ENCODE measurements around the gene LIMK2. TPM values are rescaled to one million over a fixed set of nuclear protein-coding genes. Genes with fewer than 3 reads are reported as not detected.
"Not testable (repeated sequence)": the region's sequence is repeated elsewhere in the genome, so short reads cannot be mapped to it uniquely, and the experiment has no call there.

LIMK2 gene
- total and polyA plus RNA-seq, 4 experiments from 2014 or later = 12.3 to 33.2 (median 29.5) TPM

DNA sequence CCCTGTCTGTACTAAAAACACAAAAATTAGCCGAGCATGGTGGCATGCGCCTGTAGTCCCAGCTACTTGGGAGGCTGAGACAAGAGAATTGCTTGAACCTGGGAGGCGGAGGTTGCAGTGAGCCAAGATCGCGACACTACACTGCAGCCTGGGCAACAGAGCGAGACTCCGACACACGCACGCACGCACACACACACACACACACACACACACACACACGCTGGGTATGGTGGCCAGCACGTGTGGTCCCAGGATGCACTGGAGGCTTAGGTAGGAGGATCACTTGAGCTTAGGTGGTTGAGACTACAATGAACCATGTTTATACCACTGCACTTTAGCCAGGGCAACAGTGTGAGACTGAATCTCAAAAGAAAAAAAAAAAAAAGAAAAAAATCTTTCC lies 33.9 kb downstream of the LIMK2 start:
- H3K4me1 Mint-ChIP-seq = peaks cover 21 to 58% (median 31%) of the 10 kb centered on the region in 4 donors
- peaks cover 47% of the 10 kb centered on the region for H3K4me1 ChIP-seq (ENCODE audit: insufficient read depth, low read length)
- H3K9me3 Mint-ChIP-seq; H3K9me3 ChIP-seq (ENCODE audit: control insufficient read depth in 1 of 2, low read length in 2 of 2); H3K27me3 Mint-ChIP-seq; H3K27me3 ChIP-seq (ENCODE audit: insufficient read depth, low read length); DNase-seq; intact Hi-C loops (cut with micrococcal nuclease); H3K27ac ChIP-seq (ENCODE audit: low read depth, low read length); H3K4me3 ChIP-seq (ENCODE audit: low read length in 2 of 2); H3K36me3 ChIP-seq (ENCODE audit: insufficient read depth, low read length); H3K4me3 Mint-ChIP-seq: not testable (repeated sequence)
- POLR2A ChIA-PET (ENCODE audit: partially characterized antibody) = interaction anchor here (1.6 to 3.7 kb wide), 2 partner anchors 45 to 53 kb away, joined by 4 to 37 read pairs; partner anchors contain the start of gene PIK3IP1
- peaks cover 12 to 20% of the 10 kb centered on the region in 2 donors for H3K36me3 Mint-ChIP-seq
- H3K27ac Mint-ChIP-seq = peak overlapping the region in 2 of 7 donors; percentile 13 to 70
- CTCF ChIA-PET (ENCODE audit: partially characterized antibody) = interaction anchor here (3.6 kb wide), 1 partner anchor 34 kb away, joined by 19 read pairs; the partner anchor contains the start of gene LIMK2

DNA sequence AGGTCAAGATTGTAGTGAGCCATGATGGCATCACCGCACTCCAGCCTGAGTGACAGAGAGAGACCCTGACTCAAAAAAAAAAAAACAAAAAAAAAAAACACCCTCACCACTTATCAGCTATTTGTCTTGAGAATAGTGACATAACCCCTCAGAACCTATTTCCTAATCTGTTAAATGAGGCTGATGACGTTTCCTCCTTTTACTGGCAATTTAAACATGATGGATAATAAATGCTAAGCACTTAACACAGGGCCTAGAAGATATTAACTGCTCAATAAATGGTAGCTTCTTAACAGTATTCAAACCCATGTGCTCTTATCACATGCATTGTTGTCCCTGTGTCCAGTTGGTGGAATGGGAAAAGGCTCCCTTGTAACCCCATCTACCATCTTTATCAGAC lies 34.6 kb downstream of the LIMK2 start:
- H3K4me3 Mint-ChIP-seq = peak overlapping the region in 2 of 8 donors; percentile 4 to 7
- H3K9me3 Mint-ChIP-seq = no peaks in the 10 kb centered on the region
- Histone ChIP-seq H3K4me1 (ENCODE audit: insufficient read depth, low read length) (peaks cover 42% of the 10 kb centered on the region), H3K36me3 (ENCODE audit: insufficient read depth, low read length) (peaks cover 2% of the 10 kb centered on the region), H3K27me3 (ENCODE audit: insufficient read depth, low read length) (no peaks in the 10 kb centered on the region), H3K9me3 (ENCODE audit: control insufficient read depth in 1 of 2, low read length in 2 of 2) (no peaks in the 10 kb centered on the region), H3K4me3 (ENCODE audit: low read length in 2 of 2) (no peak overlapping the region), H3K27ac (ENCODE audit: low read depth, low read length) (no peak overlapping the region)
- no peaks in the 10 kb centered on the region for H3K27me3 Mint-ChIP-seq
- ChIA-PET CTCF (ENCODE audit: partially characterized antibody) (interaction anchor here (0.5 to 3.6 kb wide), 6 partner anchors 10 to 67 kb away, joined by 3 to 19 read pairs (median 6); partner anchors contain the start of gene LIMK2), POLR2A (ENCODE audit: partially characterized antibody) (interaction anchor here (1.3 to 3.7 kb wide), 6 partner anchors 24 to 278 kb away, joined by 4 to 37 read pairs (median 6); partner anchors contain the start of genes MORC2, PIK3IP1 and TUG1)
- peaks cover 9 to 15% of the 10 kb centered on the region in 2 donors for H3K36me3 Mint-ChIP-seq
- intact Hi-C loops (cut with micrococcal nuclease) = no loop called here
- DNase-seq = no peak
- H3K4me1 Mint-ChIP-seq = peaks cover 19 to 54% (median 28%) of the 10 kb centered on the region in 4 donors
- peak overlapping the region in 3 of 7 donors; percentile 15 to 88 (median 19) for H3K27ac Mint-ChIP-seq

- ChIA-PET POLR2A (ENCODE audit: partially characterized antibody) (interaction anchor here (0.6 to 3.7 kb wide), 16 partner anchors 12 to 279 kb away, joined by 3 to 37 read pairs (median 5); partner anchors contain the start of genes LIMK2, MORC2, PIK3IP1 and TUG1), CTCF (ENCODE audit: partially characterized antibody) (interaction anchor here (0.8 to 3.6 kb wide), 10 partner anchors 8 to 301 kb away, joined by 3 to 25 read pairs (median 6); partner anchors contain the start of gene LIMK2)
- Mint-ChIP-seq H3K27me3 (no peaks in the 10 kb centered on the region), H3K27ac (peak overlapping the region in 6 of 7 donors; percentile 61 to 87 (median 78)), H3K4me3 (peak overlapping the region; percentile 22 to 85 (median 78)), H3K4me1 (peaks cover 19 to 54% (median 26%) of the 10 kb centered on the region in 4 donors), H3K9me3 (no peaks in the 10 kb centered on the region), H3K36me3 (peaks cover 4 to 6% of the 10 kb centered on the region in 2 donors)
- no peak for DNase-seq
- Histone ChIP-seq H3K9me3 (ENCODE audit: control insufficient read depth in 1 of 2, low read length in 2 of 2) (no peaks in the 10 kb centered on the region), H3K4me3 (ENCODE audit: low read length in 2 of 2) (peak overlapping the region in 1 of 2 donors; percentile 27), H3K36me3 (ENCODE audit: insufficient read depth, low read length) (peaks cover 4% of the 10 kb centered on the region), H3K4me1 (ENCODE audit: insufficient read depth, low read length) (peaks cover 42% of the 10 kb centered on the region), H3K27ac (ENCODE audit: low read depth, low read length) (no peak overlapping the region), H3K27me3 (ENCODE audit: insufficient read depth, low read length) (no peaks in the 10 kb centered on the region)
- intact Hi-C loops (cut with micrococcal nuclease) = no loop called here
Measured at GRCh38 chr22:31247726-31248125, 35.6 kb downstream of the LIMK2 start.

DNA sequence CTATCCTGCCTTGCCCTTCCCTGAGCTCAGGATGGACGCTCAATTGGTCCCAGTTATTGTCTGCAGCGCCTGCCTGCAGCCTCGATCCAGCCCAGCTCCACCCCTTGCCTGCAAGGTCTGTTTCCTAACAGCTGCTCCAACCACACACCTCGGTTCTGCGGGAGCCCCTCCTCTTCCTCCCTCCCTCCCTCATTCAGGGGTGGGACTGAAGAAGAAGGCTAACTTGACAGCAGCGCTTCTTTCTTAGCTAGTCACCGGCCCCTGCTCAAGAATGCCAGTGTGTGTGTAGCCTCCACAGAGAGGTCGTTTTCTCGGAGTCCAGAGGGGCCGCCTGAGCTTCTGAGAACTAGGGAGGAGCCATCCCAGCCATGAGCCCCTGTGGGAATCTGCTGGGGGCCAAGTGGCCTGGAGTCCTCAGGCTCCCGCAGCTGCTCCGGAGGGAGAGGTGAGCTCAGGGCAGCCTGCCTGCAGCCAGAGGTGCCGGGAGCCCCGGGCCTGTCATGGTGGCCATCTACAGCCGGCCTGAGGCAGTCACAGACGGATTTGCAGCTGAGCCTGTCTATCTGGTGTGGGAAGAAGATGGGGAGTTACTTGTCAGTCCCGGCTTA lies 36.1 kb downstream of the LIMK2 start:
- H3K4me3 ChIP-seq (ENCODE audit: low read length in 2 of 2) = no peak overlapping the region
- H3K9me3 ChIP-seq (ENCODE audit: control insufficient read depth in 1 of 2, low read length in 2 of 2) = no peaks in the 10 kb centered on the region
- Mint-ChIP-seq H3K9me3 (no peaks in the 10 kb centered on the region), H3K36me3 (peaks cover 4 to 7% of the 10 kb centered on the region in 2 donors), H3K27ac (peak overlapping the region in 6 of 7 donors; percentile 61 to 87 (median 78)), H3K4me3 (peak overlapping the region; percentile 22 to 85 (median 78)), H3K4me1 (peaks cover 22 to 50% (median 27%) of the 10 kb centered on the region in 4 donors), H3K27me3 (no peaks in the 10 kb centered on the region)
- H3K4me1 ChIP-seq (ENCODE audit: insufficient read depth, low read length) = peaks cover 42% of the 10 kb centered on the region
- CTCF ChIA-PET (ENCODE audit: partially characterized antibody) = interaction anchor here (0.5 to 3.6 kb wide), 11 partner anchors 9 to 625 kb away, joined by 3 to 25 read pairs (median 5); partner anchors contain the start of gene LIMK2
- H3K27me3 ChIP-seq (ENCODE audit: insufficient read depth, low read length) = no peaks in the 10 kb centered on the region
- peak; percentile 61 to 81 (median 69) for DNase-seq
- H3K36me3 ChIP-seq (ENCODE audit: insufficient read depth, low read length) = peaks cover 4% of the 10 kb centered on the region
- intact Hi-C loops (cut with micrococcal nuclease) = no loop called here
- POLR2A ChIA-PET (ENCODE audit: partially characterized antibody) = interaction anchor here (0.6 to 3.7 kb wide), 15 partner anchors 13 to 279 kb away, joined by 3 to 37 read pairs (median 5); partner anchors contain the start of genes LIMK2, MORC2, PIK3IP1 and TUG1
- H3K27ac ChIP-seq (ENCODE audit: low read depth, low read length) = no peak overlapping the region

DNA sequence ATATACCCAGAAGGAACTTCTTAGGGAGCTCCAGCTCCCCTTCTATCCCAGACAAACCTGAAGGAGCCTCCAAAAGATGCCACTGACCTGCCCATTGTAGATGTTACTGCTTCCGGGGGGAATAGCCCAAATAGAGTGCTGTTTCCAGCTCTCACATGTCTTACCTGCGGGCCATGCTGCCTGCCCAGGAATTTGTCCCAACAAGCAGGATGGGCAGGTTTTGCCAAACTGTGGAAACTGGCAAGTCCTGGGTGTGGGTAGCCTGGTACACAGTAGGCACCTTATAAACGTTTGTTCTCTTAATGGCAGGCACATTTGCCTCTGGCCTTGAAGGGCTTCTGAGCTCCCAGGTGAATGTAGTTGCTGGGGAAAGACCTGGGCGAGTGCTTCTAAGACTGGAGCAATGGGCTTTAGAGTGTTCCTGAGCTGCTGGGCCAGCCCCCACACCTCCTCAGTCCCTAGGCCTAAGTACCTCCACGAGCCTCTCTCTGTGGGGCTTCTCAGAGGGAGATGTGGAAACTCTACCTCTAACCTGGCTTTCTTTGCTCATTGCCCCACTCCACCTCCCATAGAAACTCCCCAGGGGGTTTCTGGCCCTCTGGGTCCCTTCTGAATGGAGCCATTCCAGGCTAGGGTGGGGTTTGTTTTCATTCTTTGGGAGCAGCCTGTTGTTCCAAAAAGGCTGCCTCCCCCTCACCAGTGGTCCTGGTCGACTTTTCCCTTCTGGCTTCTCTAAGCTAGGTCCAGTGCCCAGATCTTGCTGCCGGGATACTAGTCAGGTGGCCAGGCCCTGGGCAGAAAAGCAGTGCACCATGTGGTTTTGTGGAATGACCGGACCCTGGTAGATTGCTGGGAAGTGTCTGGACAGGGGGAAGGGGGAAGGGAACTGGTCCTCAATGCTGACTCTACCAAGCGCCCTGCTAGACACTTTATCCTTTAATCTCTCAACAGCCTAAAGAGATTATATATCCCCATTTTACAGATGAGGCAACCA lies 37.2 kb downstream of the LIMK2 start:
- Histone ChIP-seq H3K27me3 (ENCODE audit: insufficient read depth, low read length) (no peaks in the 10 kb centered on the region), H3K4me1 (ENCODE audit: insufficient read depth, low read length) (peaks cover 31% of the 10 kb centered on the region), H3K9me3 (ENCODE audit: control insufficient read depth in 1 of 2, low read length in 2 of 2) (no peaks in the 10 kb centered on the region), H3K27ac (ENCODE audit: low read depth, low read length) (no peak overlapping the region), H3K4me3 (ENCODE audit: low read length in 2 of 2) (no peak overlapping the region), H3K36me3 (ENCODE audit: insufficient read depth, low read length) (peaks cover 4% of the 10 kb centered on the region)
- Mint-ChIP-seq H3K36me3 (peaks cover 4 to 9% of the 10 kb centered on the region in 2 donors), H3K27me3 (no peaks in the 10 kb centered on the region), H3K9me3 (no peaks in the 10 kb centered on the region), H3K27ac (peak overlapping the region in 2 of 7 donors; percentile 4 to 36), H3K4me1 (peaks cover 21 to 42% (median 26%) of the 10 kb centered on the region in 4 donors), H3K4me3 (peak overlapping the region in 3 of 8 donors; percentile 6 to 36 (median 26))
- no peak for DNase-seq
- intact Hi-C loops (cut with micrococcal nuclease) = no loop called here
- ChIA-PET POLR2A (ENCODE audit: partially characterized antibody) (interaction anchor here (0.9 to 3.7 kb wide), 8 partner anchors 12 to 48 kb away, joined by 3 to 37 read pairs (median 5); partner anchors contain the start of gene PIK3IP1), CTCF (ENCODE audit: partially characterized antibody) (interaction anchor here (0.5 to 3.6 kb wide), 7 partner anchors 10 to 116 kb away, joined by 3 to 25 read pairs (median 8); partner anchors contain the start of gene LIMK2)

GRCh38 chr22:31250740-31251600 lies 38.9 kb downstream of the LIMK2 start:
- POLR2A ChIA-PET (ENCODE audit: partially characterized antibody) = interaction anchor here (1.6 to 2.2 kb wide), 3 partner anchors 12 to 41 kb away, joined by 5 to 7 read pairs (median 5); partner anchors contain the start of gene PIK3IP1
- H3K36me3 ChIP-seq (ENCODE audit: insufficient read depth, low read length) = peaks cover 4% of the 10 kb centered on the region
- peak overlapping the region in 3 of 7 donors; percentile 4 to 50 (median 27) for H3K27ac Mint-ChIP-seq

More at GRCh38 chr22:31250740-31251600, 38.9 kb downstream of the LIMK2 start:
- Mint-ChIP-seq H3K4me1 (peaks cover 17 to 37% (median 19%) of the 10 kb centered on the region in 4 donors), H3K9me3 (no peaks in the 10 kb centered on the region), H3K36me3 (peaks cover 9 to 12% of the 10 kb centered on the region in 2 donors), H3K27me3 (no peaks in the 10 kb centered on the region), H3K4me3 (no peak overlapping the region)
- DNase-seq = no peak
- CTCF ChIA-PET (ENCODE audit: partially characterized antibody) = interaction anchor here (1.9 to 2.4 kb wide), 2 partner anchors 21 to 38 kb away, joined by 10 to 20 read pairs; partner anchors contain the start of gene LIMK2
- Histone ChIP-seq H3K27me3 (ENCODE audit: insufficient read depth, low read length) (no peaks in the 10 kb centered on the region), H3K9me3 (ENCODE audit: control insufficient read depth in 1 of 2, low read length in 2 of 2) (no peaks in the 10 kb centered on the region), H3K4me3 (ENCODE audit: low read length in 2 of 2) (no peak overlapping the region), H3K27ac (ENCODE audit: low read depth, low read length) (no peak overlapping the region), H3K4me1 (ENCODE audit: insufficient read depth, low read length) (peaks cover 24% of the 10 kb centered on the region)
- intact Hi-C loops (cut with micrococcal nuclease) = no loop called here

Data from CD4-positive, alpha-beta memory T cell (primary cell).